Glomerular endothelial cell (primary cell): ENCODE data around the gene S100P. TPM values are rescaled to one million over a fixed set of nuclear protein-coding genes. Genes with fewer than 3 reads are reported as not detected.
"Not testable (repeated sequence)": the region's sequence is repeated elsewhere in the genome, so short reads cannot be mapped to it uniquely, and the experiment has no call there.

Experiments
- DNase-seq: peaks from one replicate; pipeline ENCODE4 v3.0.0-alpha.2; 2011; ENCODE audit warnings: low read depth, low spot score; ENCODE audit errors: extremely low read depth
- total RNA-seq: library from RNA; depleted of rRNA; stranded (reverse); fragments of >200 nt; gene quantifications from 2 replicates; pipeline ENCODE4 v1.2.3, GENCODE V29; 2015

Gene S100P
- total RNA-seq = not detected in 2 replicates

DNA sequence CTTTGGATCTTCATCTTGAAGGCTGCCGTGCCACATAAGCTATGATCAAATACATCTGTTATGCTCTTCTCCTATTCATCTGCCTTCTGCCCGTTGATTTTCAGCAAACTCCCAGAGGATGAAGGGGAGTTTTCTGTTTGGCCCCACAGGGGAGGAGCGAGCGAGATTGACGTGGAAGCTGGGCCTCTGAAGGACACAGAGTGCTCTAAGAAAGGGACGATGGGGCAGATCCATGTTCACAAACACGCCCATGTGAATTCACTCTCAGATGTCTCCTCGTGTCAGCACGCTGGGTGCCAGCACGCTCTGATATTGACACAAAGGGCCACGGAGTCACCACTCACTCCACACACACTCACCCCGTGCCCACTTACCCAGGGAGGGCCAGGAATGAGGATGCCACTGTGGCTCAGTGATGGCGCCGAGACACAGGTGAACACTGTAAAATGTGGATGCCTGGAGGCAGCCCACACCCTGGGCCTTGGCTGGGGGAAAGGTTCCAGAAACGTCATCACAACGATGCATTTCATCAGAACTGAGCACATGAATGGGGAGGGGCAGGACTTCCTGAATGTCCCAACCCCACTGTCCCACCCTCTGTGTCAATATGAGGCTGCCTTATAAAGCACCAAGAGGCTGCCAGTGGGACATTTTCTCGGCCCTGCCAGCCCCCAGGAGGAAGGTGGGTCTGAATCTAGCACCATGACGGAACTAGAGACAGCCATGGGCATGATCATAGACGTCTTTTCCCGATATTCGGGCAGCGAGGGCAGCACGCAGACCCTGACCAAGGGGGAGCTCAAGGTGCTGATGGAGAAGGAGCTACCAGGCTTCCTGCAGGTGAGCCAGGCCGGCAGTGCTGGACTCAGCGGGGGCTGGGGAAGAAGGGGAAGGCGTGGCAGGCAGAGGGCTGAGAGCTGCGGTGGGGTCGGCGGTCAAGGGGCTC, at the start of gene S100P:
S100P (plus strand) TSS at position 648 of the 946 bp plus-strand sequence; CDS start at position 703, 55 bp downstream.
- DNase-seq = no peak

DNA sequence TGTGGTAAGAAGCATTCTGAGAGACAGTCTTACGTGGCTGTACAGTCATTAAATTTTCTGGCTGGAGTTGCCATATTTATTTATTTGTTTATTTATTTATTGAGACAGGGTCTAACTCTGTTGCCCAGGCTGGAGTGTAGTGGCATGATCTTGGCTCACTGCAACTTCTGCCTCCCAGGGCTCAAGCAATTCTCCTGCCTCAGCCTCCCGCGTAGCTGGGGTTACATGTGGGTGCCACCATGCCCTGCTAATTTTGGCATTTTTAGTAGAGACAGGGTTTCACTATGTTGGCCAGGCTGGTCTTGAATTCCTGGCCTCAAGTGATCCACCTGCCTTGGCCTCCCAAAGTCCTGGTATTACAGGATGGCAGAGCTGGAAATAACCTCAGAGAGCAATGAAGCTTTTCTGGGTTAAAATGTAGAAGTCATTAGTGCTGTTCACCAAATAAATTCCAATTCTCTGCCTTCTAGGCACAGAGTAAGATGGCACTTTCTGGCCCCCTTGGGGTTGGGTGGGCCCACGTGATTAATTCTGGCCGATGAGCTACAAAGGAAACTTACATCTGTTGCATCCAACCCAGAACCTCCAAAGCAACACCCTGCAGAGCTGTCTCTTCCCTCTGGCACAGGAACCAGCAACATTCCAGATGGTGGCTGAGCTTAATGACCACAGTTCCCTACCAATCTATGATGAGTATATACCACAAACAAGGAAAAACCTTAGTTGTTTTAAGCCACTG, 48.7 kb upstream of the S100P start:
- DNase-seq = no peak

DNA sequence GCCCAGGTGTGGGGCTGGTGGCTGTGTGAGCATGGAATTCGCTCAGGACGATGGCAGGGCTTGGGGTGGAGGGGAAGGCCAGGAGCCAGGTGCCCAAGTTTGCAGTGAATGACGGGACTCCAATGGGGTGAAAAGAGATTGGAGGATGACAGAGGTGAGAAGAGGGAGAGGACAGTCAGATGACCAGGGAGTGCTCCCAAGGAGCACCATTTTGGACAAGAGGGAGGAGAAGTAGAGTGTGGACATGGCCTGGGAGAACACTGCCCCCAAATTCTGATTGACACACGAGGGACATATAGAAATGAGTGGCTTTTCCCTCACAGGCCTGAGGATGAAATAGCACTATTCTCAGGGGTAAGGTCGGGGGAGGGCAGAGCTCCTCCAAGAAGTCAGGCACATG, 46.5 kb upstream of the S100P start:
- DNase-seq = no peak

DNA sequence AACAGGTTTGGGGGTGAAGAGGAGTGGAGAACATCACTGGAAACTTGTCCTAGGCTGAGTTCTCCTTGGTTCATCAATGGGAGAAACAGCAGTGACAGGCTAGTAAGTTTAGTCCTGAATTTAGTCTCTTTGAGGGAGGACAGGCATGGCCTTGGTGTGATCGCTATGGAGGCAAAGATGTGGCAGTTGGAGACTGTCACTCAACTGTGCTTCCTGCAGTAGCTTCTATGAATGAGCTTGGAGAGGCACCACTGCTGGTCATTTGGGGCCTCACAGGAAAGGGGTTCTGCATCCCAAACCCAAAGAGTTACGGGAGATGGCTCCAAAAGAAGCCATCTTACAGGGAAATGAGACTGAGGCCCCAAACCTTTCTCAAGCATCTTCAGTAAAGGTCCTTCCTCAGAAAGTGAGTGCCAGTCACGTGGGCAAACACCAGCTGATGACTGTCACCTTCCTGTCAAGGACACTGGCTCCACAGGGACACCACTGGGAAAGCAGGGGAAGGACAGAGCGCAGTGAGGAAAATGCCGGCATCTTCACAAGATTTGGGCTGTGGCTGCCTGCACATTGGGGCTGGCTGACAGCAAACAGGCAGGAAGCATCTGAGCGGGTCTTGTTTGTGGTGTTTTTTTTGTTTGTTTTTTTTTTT, 46.0 kb upstream of the S100P start:
- no peak for DNase-seq

DNA sequence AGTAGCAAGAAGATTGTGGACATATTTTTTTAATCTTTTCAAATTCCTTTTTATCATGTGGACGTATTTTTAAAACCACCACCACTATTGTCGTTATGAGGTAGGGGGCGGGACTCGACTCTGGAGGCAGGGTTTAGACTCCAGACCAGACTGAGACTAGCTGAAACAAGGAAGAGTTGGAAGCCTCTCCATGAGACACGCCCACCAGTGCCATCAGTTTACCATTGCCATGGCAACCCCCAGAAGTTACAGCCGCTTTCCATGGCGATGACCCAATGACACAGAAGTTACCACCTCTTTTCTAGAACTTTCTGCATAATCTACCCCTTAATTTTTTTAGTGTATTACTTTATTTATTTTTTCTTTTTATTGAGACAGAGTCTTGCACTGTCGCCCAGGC, 44.5 kb upstream of the S100P start:
- DNase-seq = no peak

DNA sequence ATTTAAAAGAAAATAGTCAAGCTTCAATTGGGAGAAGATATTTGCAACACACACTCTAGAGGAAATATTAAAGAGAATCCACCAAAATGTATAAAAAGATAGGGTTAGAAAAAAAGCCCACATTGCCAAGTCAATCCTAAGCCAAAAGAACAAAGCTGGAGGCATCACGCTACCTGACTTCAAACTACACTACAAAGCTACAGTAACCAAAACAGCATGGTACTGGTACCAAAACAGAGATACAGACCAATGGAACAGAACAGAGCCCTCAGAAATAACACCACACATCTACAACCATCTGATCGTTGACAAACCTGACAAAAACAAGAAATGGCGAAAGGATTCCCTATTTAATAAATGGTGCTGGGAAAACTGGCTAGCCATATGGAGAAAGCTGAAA, 39.5 kb upstream of the S100P start:
- DNase-seq = not testable (repeated sequence)

DNA sequence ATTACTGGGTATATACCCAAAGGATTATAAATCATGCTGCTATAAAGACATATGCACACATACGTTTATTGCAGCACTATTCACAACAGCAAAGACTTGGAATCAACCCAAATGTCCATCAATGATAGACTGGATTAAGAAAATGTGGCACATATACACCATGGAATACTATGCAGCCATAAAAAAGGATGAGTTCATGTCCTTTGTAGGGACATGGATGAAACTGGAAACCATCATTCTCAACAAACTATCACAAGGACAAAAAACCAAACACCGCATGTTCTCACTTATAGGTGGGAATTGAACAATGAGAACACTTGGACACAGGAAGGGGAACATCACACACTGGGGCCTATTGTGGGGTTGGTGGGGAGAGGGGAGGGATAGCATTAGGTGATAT, 38.4 kb upstream of the S100P start:
- not testable (repeated sequence) for DNase-seq

DNA sequence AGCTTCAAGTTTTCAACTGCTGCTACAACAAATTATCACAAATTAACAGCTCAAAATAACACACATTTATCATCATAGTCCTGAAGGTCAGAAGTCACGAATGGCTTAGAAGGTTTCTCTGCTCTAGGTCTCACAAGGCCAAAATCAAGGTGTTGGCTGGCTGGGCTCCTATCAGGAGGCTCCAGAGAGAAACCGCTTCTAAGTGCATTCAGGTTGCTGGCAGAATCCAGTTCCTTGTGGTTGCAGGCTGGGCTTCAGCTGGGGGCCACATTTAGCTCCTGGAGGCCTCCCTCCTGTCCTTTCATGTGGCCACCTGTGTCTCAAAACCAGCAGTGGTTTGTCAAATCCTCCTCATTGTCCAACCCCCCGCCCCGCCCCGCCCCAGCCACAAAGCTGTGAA, 37.8 kb upstream of the S100P start:
- DNase-seq = no peak

DNA sequence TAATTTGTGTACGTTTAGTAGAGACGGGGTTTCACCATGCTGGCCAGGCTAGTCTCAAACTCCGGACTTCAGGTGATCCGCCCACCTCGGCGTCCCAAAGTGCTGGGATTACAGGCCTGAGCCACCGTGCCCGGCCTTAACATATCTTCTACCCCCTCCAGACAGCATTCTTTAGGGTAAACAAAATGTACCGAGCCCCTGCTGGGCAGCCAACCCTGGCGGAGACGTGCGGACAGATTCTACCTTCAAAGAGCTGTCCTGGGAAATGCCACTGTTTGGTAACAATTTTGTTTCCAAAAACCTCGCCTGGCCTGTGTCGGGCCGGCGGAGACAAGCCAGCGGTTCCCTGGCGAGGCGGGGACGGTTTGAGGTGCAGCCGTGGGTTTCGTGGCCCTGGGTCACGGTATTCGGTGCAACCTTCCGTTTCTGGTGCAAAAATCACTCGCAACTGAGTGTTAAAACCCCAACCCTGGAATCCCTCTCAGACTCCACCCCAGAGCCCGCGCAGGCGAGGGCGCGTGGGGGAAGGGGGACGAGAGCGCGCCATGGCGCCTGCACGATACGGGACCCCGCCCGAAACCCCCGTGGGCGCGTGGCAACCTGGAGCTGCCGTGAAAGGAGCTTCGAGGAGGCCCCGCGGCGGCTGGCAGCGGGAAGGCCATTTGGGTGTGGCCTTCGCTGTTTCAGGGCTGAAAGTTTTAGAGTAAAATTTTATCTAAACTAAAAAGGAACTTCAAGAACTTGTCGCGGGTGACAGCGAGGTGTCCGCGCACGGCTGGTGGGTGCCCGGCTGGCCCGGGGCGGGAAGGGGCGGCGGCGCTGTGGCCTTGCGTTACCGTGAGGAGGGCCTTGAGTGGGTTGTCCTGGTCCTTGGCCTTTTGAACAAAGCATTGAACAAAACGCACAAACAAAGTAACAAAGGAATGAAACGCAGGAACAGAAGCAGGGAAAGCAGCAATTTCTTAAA, 36.2 kb upstream of the S100P start:
- DNase-seq = no peak

DNA sequence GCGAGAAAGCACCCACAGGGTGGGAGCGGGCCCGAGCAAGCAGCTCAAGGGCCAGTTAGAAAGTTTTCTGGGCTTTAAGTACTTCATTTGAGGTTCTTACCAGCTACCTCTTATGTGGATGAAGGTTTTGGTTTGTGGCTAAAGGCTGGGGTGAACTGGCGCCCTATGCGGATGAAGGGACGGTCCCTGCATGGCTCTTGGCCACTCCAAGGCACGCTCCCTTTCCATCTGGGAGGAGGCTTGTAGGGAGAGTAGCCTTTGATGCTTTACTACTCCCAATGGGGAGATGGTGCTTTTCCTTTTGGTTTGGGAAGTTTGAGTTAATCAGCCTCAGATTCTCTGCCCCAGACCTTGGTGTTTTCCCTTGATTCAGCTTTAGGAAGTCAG, 35.5 kb upstream of the S100P start:
- DNase-seq = no peak

DNA sequence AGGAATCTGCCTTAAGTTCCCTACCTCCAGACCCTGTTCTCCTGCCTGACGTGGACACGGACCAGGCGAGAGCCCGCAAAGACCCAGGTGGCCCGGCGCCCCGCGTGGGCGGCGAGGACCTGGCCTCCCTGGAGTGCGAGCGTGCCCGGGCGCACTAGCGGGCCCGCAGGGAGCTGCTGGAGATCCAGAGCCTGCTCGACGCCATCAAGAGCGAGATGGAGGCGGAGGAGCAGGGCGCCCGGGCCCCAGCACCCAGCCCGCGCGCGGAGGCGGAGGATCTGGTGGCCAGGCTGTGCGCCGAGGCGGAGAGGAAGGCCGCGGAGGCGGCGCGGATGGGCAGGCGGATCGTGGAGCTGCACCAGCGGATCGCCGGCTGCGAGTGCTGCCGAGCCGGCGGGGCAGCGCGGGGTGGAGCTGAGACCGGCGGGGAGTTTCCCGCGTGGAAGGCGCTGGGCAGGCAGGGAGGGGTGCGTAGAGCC, 35.0 kb upstream of the S100P start:
- DNase-seq = no peak

DNA sequence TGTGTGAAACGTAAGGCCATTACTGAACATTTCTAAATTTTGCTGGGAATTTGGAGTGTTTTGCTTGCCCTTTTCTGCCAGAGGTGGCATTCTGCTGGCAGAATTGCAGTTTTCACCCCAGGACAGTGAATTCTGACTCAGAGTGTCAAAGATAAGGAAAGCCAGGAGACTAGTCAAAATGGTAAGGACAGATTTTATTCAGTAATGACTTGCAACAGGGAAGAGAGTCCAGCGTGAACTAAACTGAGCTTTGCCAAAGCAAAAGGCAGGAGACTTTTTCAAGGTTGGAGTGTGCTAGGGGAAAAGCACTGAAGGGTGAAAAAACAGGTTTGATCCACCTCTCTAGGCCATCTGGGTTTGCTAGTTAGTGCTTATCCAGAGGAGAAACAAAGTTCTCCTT, 33.8 kb upstream of the S100P start:
- no peak for DNase-seq

DNA sequence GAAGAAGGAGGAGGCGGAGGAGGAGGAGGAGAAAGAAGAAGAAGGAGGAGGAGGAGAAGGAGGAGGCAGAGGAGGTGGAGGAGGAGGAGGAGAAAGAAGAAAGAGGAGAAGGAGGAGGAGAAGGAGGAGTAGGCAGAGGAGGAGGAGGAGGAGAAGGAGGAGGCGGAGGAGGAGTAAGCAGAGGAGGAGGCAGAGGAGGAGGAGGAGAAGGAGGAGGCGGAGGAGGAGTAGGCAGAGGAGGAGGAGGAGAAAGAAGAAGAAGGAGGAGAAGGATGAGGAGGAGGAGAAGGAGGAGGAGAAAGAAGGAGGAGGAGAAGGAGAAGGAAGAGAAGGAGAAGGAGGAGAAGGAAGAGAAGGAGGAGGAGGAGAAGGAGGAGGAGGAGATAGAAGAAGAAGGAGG, 33.2 kb upstream of the S100P start:
- DNase-seq = no peak

DNA sequence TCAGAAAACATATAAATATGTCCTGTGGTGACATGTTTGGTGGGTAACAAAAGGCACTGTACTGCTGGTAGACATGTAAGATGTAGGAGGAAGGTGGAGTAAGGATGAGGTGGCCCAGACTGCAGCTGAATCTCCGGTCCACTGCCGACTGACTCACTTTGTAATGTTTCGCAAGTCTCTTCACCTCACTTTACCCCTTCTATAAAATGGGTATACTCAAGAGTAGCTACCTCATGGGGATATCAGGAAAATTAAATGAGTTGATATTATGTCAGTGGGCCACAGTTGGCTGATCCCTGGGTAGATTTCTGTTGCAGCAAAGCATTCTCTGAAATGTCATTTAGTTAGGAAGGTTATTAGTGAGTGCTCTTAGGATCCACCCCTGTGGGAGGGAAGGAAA, 31.1 kb upstream of the S100P start:
- no peak for DNase-seq

DNA sequence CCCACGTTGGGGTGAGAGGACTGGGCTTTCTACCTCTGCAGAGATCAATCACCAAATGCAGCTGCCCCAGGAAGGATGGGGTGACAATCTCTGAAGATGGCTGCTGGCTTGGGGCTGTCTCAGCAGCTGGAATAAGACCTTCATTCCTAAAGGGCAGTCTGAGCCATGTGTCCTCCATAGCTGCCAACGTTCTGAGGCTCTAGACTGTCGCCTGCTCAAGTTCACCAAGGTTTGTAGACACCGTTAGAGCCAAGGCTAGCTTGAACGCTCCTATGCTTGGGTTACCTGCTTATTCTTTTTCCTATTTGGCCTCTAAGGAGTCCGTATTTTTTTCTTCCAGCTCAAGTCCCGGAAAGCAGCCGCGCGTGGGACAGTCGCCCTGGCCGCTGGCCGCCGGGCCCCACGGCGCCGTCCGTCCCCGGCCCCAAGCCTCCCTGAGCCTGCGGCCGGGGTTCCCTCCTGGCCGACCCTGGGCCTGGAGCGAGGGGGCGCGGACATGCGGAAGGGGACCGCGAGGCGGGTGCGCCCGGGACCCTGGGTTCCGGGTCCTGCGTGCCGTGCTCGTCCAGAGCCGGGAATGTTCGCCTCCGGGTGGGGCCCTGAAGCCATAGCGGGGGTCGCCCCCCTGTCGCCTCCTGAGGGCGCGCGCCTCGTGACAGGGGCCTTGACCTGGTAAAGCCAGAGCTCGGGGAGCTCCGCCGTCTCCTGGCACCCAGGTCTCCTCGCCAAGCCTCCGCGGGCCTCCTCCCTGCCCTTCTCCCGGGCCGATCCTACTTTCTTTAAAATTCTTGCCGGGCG, 29.9 kb upstream of the S100P start:
- no peak for DNase-seq

DNA sequence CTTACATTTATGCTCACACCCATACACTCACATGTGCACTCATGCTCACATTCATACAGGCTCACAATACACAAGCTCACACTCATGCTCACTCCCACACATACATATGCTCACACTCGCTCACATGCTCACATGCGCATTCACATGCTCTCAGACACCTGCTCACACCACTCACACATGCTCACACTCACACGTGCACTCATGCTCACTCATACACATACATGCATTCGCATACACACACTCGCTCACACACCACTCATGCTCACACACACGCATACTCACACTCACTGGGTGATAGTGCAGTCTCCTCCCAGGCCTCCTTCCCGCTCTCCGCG, 28.4 kb upstream of the S100P start:
- no peak for DNase-seq

DNA sequence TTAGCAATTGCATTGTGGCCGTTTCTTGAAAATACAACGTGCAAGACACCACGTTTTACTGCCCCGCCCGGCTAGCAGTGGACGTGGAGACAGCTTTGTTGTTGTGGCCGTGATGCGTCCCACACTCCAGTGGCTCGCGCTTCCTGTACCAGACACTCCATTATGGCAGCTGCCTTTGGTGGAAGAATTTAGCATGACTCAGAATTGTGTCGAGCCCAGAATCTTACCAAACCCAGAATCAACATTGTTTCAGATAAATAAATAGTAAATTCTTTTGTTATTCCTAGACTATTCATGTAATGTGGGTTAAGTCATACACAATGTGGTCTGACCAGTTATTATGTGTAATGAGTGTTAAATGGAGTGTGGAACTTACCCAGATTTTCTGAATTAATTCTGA, 25.3 kb upstream of the S100P start:
- no peak for DNase-seq

DNA sequence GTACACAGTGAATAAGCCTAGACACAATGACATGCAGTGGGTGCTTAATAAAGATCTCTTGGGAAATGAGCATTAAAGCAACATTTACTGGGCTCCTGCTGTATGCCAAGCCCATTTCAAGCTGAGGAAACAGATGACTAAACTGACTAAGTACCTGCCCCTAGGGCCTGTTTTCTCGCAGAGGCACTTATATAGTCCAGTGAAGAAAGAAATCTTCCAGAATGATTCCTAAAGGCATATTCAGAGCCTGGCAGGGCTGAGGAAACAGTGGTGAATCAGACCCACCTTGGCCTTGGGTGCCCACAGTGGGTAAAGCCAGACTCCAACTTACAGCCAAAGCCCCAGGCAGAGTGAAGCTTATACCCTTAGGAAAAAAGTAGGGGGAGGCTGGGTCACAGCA, 22.0 kb upstream of the S100P start:
- no peak for DNase-seq

DNA sequence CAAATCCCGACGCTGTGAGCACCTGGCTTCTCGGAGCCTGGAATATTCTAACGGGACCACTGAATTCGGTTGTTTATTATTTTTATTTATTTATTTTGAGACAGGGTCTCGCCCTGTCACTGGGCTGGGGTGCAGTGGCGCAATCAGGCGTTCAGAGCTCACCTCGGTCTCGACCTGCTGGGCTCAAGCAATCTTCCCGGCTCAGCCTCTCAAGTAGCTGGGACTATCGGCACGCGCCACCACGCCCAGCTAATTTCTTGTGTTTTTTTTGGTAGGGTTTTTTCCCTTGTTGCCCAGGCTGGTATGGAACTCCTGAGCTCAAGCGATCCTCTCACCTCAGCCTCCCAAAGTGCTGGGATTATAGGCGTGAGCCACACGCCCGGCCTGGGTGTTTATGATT, 21.5 kb upstream of the S100P start:
- DNase-seq = no peak
